ENCODE data around the gene CCS. TPM values are rescaled to one million over a fixed set of nuclear protein-coding genes. Genes with fewer than 3 reads are reported as not detected.
"Not testable (repeated sequence)": the region's sequence is repeated elsewhere in the genome, so short reads cannot be mapped to it uniquely, and the experiment has no call there.

Gene CCS
- total and polyA plus RNA-seq, 7 experiments from 2014 or later, result 32.8 to 63.5 (median 42.5) TPM

- CTCF ChIA-PET, result interaction anchor here (0.7 kb wide), 1 partner anchor 265 kb away, joined by 3 read pairs; no protein-coding TSS in a partner anchor
- Mint-ChIP-seq H3K9me3 (no peaks in the 10 kb centered on the region), H3K27me3 (no peaks in the 10 kb centered on the region), H3K4me1 (peaks cover 0 to 5% (median 0%) of the 10 kb centered on the region in 7 donors), H3K36me3 (peaks cover 4 to 38% (median 4%) of the 10 kb centered on the region in 5 donors), H3K27ac (no peak overlapping the region), H3K4me3 (no peak overlapping the region)
- Histone ChIP-seq H3K4me1 (ENCODE audit: control insufficient read depth in 2 of 2, insufficient read depth in 2 of 2, low read length in 2 of 2) (no peaks in the 10 kb centered on the region), H3K36me3 (ENCODE audit: control insufficient read depth in 2 of 3, insufficient read depth in 3 of 3, low read length in 3 of 3) (peaks cover 0 to 67% (median 0%) of the 10 kb centered on the region in 3 experiments), H3K4me3 (ENCODE audit: low read length) (no peak overlapping the region), H3K9me3 (ENCODE audit: control insufficient read depth in 2 of 3, low read length in 3 of 3) (no peaks in the 10 kb centered on the region), H3K27me3 (ENCODE audit: control insufficient read depth in 2 of 2, insufficient read depth in 2 of 2, low read length in 2 of 2) (no peaks in the 10 kb centered on the region), H3K27ac (ENCODE audit: low read depth, low read length) (no peak overlapping the region)
- ATAC-seq (no peak), DNase-seq (no peak)
- intact Hi-C loops (cut with micrococcal nuclease), result no loop called here
- POLR2A ChIA-PET, result interaction anchor here (1.3 kb wide), 1 partner anchor 14 kb away, joined by 3 read pairs; no protein-coding TSS in a partner anchor
Measured at GRCh38 chr11:66603072-66603471, 10.1 kb downstream of the CCS start.

- Mint-ChIP-seq H3K36me3 (peaks cover 4 to 32% (median 4%) of the 10 kb centered on the region in 5 donors), H3K4me1 (peaks cover 0 to 5% (median 0%) of the 10 kb centered on the region in 7 donors)
Measured at GRCh38 chr11:66604155-66604554, 11.2 kb downstream of the CCS start.

GRCh38 chr11:66606608-66607007 is 13.6 kb downstream of the CCS start:
- H3K4me3 Mint-ChIP-seq; H3K27ac Mint-ChIP-seq; H3K4me3 ChIP-seq (ENCODE audit: low read length); H3K9me3 ChIP-seq (ENCODE audit: control insufficient read depth in 2 of 3, low read length in 3 of 3); H3K4me1 ChIP-seq (ENCODE audit: control insufficient read depth in 2 of 2, insufficient read depth in 2 of 2, low read length in 2 of 2); ATAC-seq; H3K27me3 Mint-ChIP-seq; H3K9me3 Mint-ChIP-seq; DNase-seq; H3K27ac ChIP-seq (ENCODE audit: low read depth, low read length); intact Hi-C loops (cut with micrococcal nuclease); H3K27me3 ChIP-seq (ENCODE audit: control insufficient read depth in 2 of 2, insufficient read depth in 2 of 2, low read length in 2 of 2): not testable (repeated sequence)
- ChIA-PET CTCF (interaction anchor here (1.0 kb wide), 1 partner anchor 15 kb away, joined by 3 read pairs; no protein-coding TSS in a partner anchor), POLR2A (interaction anchor here (0.8 to 1.7 kb wide), 3 partner anchors 10 to 19 kb away, joined by 3 to 6 read pairs (median 3); partner anchors contain the start of gene RBM14)
- H3K4me1 Mint-ChIP-seq, result peaks cover 0 to 16% (median 11%) of the 10 kb centered on the region in 7 donors
- peaks cover 0 to 31% (median 4%) of the 10 kb centered on the region in 5 donors for H3K36me3 Mint-ChIP-seq
- peaks cover 0 to 45% (median 0%) of the 10 kb centered on the region in 3 experiments for H3K36me3 ChIP-seq (ENCODE audit: control insufficient read depth in 2 of 3, insufficient read depth in 3 of 3, low read length in 3 of 3)

More at GRCh38 chr11:66604155-66604554, 11.2 kb downstream of the CCS start:
- Histone ChIP-seq H3K36me3 (ENCODE audit: control insufficient read depth in 2 of 3, insufficient read depth in 3 of 3, low read length in 3 of 3) (peaks cover 0 to 64% (median 0%) of the 10 kb centered on the region in 3 experiments), H3K27me3 (ENCODE audit: control insufficient read depth in 2 of 2, insufficient read depth in 2 of 2, low read length in 2 of 2) (no peaks in the 10 kb centered on the region), H3K27ac (ENCODE audit: low read depth, low read length) (no peak overlapping the region), H3K9me3 (ENCODE audit: control insufficient read depth in 2 of 3, low read length in 3 of 3) (no peaks in the 10 kb centered on the region), H3K4me1 (ENCODE audit: control insufficient read depth in 2 of 2, insufficient read depth in 2 of 2, low read length in 2 of 2) (no peaks in the 10 kb centered on the region), H3K4me3 (ENCODE audit: low read length) (no peak overlapping the region)
- CTCF ChIA-PET, result no interaction called here
- DNase-seq (no peak), ATAC-seq (no peak)
- Mint-ChIP-seq H3K27me3 (no peaks in the 10 kb centered on the region), H3K4me3 (no peak overlapping the region), H3K9me3 (no peaks in the 10 kb centered on the region), H3K27ac (no peak overlapping the region)
- POLR2A ChIA-PET, result no interaction called here
- intact Hi-C loops (cut with micrococcal nuclease), result no loop called here

GRCh38 chr11:66607126-66607834 is 14.3 kb downstream of the CCS start:
- H3K4me1 ChIP-seq (ENCODE audit: control insufficient read depth in 2 of 2, insufficient read depth in 2 of 2, low read length in 2 of 2), result peaks cover 0 to 3% of the 10 kb centered on the region in 2 donors
- peak overlapping the region in 2 of 9 donors; percentile 46 to 48 for H3K27ac Mint-ChIP-seq
- H3K9me3 ChIP-seq (ENCODE audit: control insufficient read depth in 2 of 3, low read length in 3 of 3), result no peaks in the 10 kb centered on the region
- H3K27me3 ChIP-seq (ENCODE audit: control insufficient read depth in 2 of 2, insufficient read depth in 2 of 2, low read length in 2 of 2), result no peaks in the 10 kb centered on the region
- H3K36me3 ChIP-seq (ENCODE audit: control insufficient read depth in 2 of 3, insufficient read depth in 3 of 3, low read length in 3 of 3), result peaks cover 0 to 40% (median 0%) of the 10 kb centered on the region in 3 experiments
- no peak overlapping the region for H3K4me3 Mint-ChIP-seq
- H3K9me3 Mint-ChIP-seq, result no peaks in the 10 kb centered on the region
- CTCF ChIA-PET, result interaction anchor here (1.0 kb wide), 1 partner anchor 15 kb away, joined by 3 read pairs; no protein-coding TSS in a partner anchor
- H3K36me3 Mint-ChIP-seq, result peaks cover 0 to 27% (median 4%) of the 10 kb centered on the region in 5 donors
- DNase-seq, result no peak
- intact Hi-C loops (cut with micrococcal nuclease), result no loop called here
- ATAC-seq, result no peak
- POLR2A ChIA-PET, result interaction anchor here (0.6 to 1.7 kb wide), 4 partner anchors 9 to 791 kb away, joined by 3 to 8 read pairs (median 4); partner anchors contain the start of gene RBM14
- no peak overlapping the region for H3K4me3 ChIP-seq (ENCODE audit: low read length)
- peaks cover 0 to 16% (median 11%) of the 10 kb centered on the region in 7 donors for H3K4me1 Mint-ChIP-seq
- no peaks in the 10 kb centered on the region for H3K27me3 Mint-ChIP-seq
- no peak overlapping the region for H3K27ac ChIP-seq (ENCODE audit: low read depth, low read length)

- no peak for ATAC-seq
- Mint-ChIP-seq H3K4me1 (peaks cover 0 to 16% (median 11%) of the 10 kb centered on the region in 7 donors), H3K4me3 (peak overlapping the region in 1 of 10 donors; percentile 50), H3K9me3 (no peaks in the 10 kb centered on the region), H3K27me3 (no peaks in the 10 kb centered on the region), H3K27ac (peak overlapping the region in 6 of 9 donors; percentile 3 to 74 (median 62)), H3K36me3 (peaks cover 0 to 16% (median 3%) of the 10 kb centered on the region in 5 donors)
- POLR2A ChIA-PET, result interaction anchor here (0.7 kb wide), 1 partner anchor 62 kb away, joined by 3 read pairs; no protein-coding TSS in a partner anchor
- Histone ChIP-seq H3K4me1 (ENCODE audit: control insufficient read depth in 2 of 2, insufficient read depth in 2 of 2, low read length in 2 of 2) (peaks cover 0 to 3% of the 10 kb centered on the region in 2 donors), H3K27ac (ENCODE audit: low read depth, low read length) (no peak overlapping the region), H3K27me3 (ENCODE audit: control insufficient read depth in 2 of 2, insufficient read depth in 2 of 2, low read length in 2 of 2) (no peaks in the 10 kb centered on the region), H3K9me3 (ENCODE audit: control insufficient read depth in 2 of 3, low read length in 3 of 3) (no peaks in the 10 kb centered on the region), H3K4me3 (ENCODE audit: low read length) (no peak overlapping the region), H3K36me3 (ENCODE audit: control insufficient read depth in 2 of 3, insufficient read depth in 3 of 3, low read length in 3 of 3) (peaks cover 0 to 20% (median 0%) of the 10 kb centered on the region in 3 experiments)
- no peak for DNase-seq
- CTCF ChIA-PET, result no interaction called here
- intact Hi-C loops (cut with micrococcal nuclease), result loop anchor here in 1 of 2 donors (10.0 kb wide), 1 partner anchor 125 kb away; the partner anchor contains the start of gene DPP3
Measured at GRCh38 chr11:66609721-66610617, 17.0 kb downstream of the CCS start.

GRCh38 chr11:66612458-66612857 is 19.5 kb downstream of the CCS start:
- Histone ChIP-seq H3K9me3 (ENCODE audit: control insufficient read depth in 2 of 3, low read length in 3 of 3) (no peaks in the 10 kb centered on the region), H3K4me3 (ENCODE audit: low read length) (no peak overlapping the region), H3K4me1 (ENCODE audit: control insufficient read depth in 2 of 2, insufficient read depth in 2 of 2, low read length in 2 of 2) (peaks cover 0 to 7% of the 10 kb centered on the region in 2 donors), H3K27ac (ENCODE audit: low read depth, low read length) (no peak overlapping the region), H3K36me3 (ENCODE audit: control insufficient read depth in 2 of 3, insufficient read depth in 3 of 3, low read length in 3 of 3) (peaks cover 0 to 10% (median 0%) of the 10 kb centered on the region in 3 experiments), H3K27me3 (ENCODE audit: control insufficient read depth in 2 of 2, insufficient read depth in 2 of 2, low read length in 2 of 2) (no peaks in the 10 kb centered on the region)
- peaks cover 0 to 14% (median 5%) of the 10 kb centered on the region in 5 donors for H3K36me3 Mint-ChIP-seq
- peaks cover 0 to 7% (median 0%) of the 10 kb centered on the region in 11 donors for H3K9me3 Mint-ChIP-seq
- ChIA-PET POLR2A (interaction anchor here (1.2 to 3.3 kb wide), 4 partner anchors 16 to 146 kb away, joined by 3 to 19 read pairs (median 3); partner anchors contain the start of genes PELI3, RBM4 and RBM4B), CTCF (interaction anchor here (0.6 kb wide), 1 partner anchor 737 kb away, joined by 3 read pairs; no protein-coding TSS in a partner anchor)
- ATAC-seq, result no peak
- H3K4me1 Mint-ChIP-seq, result peaks cover 5 to 28% (median 24%) of the 10 kb centered on the region in 7 donors
- H3K27ac Mint-ChIP-seq, result no peak overlapping the region
- intact Hi-C loops (cut with micrococcal nuclease), result loop anchor here in 1 of 2 donors (10.0 kb wide), 1 partner anchor 128 kb away; the partner anchor contains the start of gene DPP3
- no peak for DNase-seq
- peaks cover 0 to 3% (median 0%) of the 10 kb centered on the region in 5 donors for H3K27me3 Mint-ChIP-seq
- H3K4me3 Mint-ChIP-seq, result no peak overlapping the region

All from naive thymus-derived CD4-positive, alpha-beta T cell (primary cell).